DND-41 (cell line): ENCODE results near the gene TSPAN9.

ENCODE experiments used
- ATAC-seq: fragments of 200-7000 bp; cut with Tn5 transposase; 3 replicates; pipeline ENCODE4 v1.9.1; 2021; ENCODE audit warnings: low read depth; ENCODE audit not compliant: insufficient read depth
- DNase-seq: peaks from one replicate; pipeline ENCODE4 v3.0.0-alpha.2; 2020
- H2AFZ ChIP-seq: 2 replicates; pipeline ENCODE4 v1.6.0; 2012; ENCODE audit warnings: low read depth, low read length
- H3K27ac ChIP-seq: 2 replicates; pipeline ENCODE4 v1.5.1; 2012; ENCODE audit warnings: low read length, inconsistent platforms
- H3K27me3 ChIP-seq: fragments of 200-600 bp; sonication (generic); 2 replicates; pipeline ENCODE4 v1.6.0; 2012; ENCODE audit warnings: low read length, mild to moderate bottlenecking, inconsistent platforms; ENCODE audit not compliant: insufficient read depth, poor library complexity
- H3K36me3 ChIP-seq: 2 replicates; pipeline ENCODE4 v1.5.1; 2012; ENCODE audit warnings: low read length, inconsistent platforms; ENCODE audit not compliant: insufficient read depth
- H3K4me1 ChIP-seq: 2 replicates; pipeline ENCODE4 v1.5.1; 2012; ENCODE audit warnings: mild to moderate bottlenecking, low read length; ENCODE audit not compliant: insufficient read depth
- H3K4me2 ChIP-seq: 2 replicates; pipeline ENCODE4 v1.6.0; 2012; ENCODE audit warnings: mild to moderate bottlenecking, moderate library complexity, low read length, inconsistent platforms; ENCODE audit not compliant: insufficient read depth
- H3K4me3 ChIP-seq, 2 experiments: fragments of 200-600 bp in 1 of 2; shearing (Covaris generic) in 1 of 2; 2 replicates each; pipeline ENCODE4 v1.5.1; 2012 to 2016; ENCODE audit warnings: inconsistent platforms in 2 of 2, low read length in 2 of 2, mild to moderate bottlenecking in 2 of 2, low read depth in 1 of 2, moderate library complexity in 1 of 2
- H3K79me2 ChIP-seq: 2 replicates; pipeline ENCODE4 v1.6.0; 2012; ENCODE audit warnings: low read length, inconsistent platforms; ENCODE audit not compliant: insufficient read depth
- H3K9ac ChIP-seq: 2 replicates; pipeline ENCODE4 v1.6.0; 2012; ENCODE audit warnings: low read depth, mild to moderate bottlenecking, inconsistent platforms, low read length, moderate library complexity
- H3K9me3 ChIP-seq: 2 replicates; pipeline ENCODE4 v1.5.1; 2012; ENCODE audit warnings: low read length, moderate library complexity, mild to moderate bottlenecking, inconsistent platforms; ENCODE audit not compliant: insufficient read depth, severe bottlenecking
- H4K20me1 ChIP-seq: 2 replicates; pipeline ENCODE4 v1.6.0; 2012; ENCODE audit warnings: low read length; ENCODE audit not compliant: insufficient read depth
- CTCF ChIP-seq: IDR thresholded peaks from 2 replicates; pipeline ENCODE4 v1.5.1; 2012; ENCODE audit warnings: borderline replicate concordance, low read length, moderate library complexity, mild to moderate bottlenecking; ENCODE audit not compliant: poor library complexity, severe bottlenecking; ENCODE audit errors: extremely low read depth
- EZH2 ChIP-seq: IDR thresholded peaks from 3 replicates; pipeline ENCODE4 v1.6.1; 2012; ENCODE audit warnings: borderline replicate concordance, low read depth, mild to moderate bottlenecking, moderate library complexity, low read length, inconsistent platforms; ENCODE audit not compliant: severe bottlenecking

The TSPAN9 gene

GRCh38 chr12:3131129-3131528 is 54.0 kb downstream of the TSPAN9 start:
- TF ChIP-seq EZH2 = no peak
- no peak for TF ChIP-seq CTCF
- H3K4me2 ChIP-seq = no peak overlapping the region
- no peak overlapping the region for H3K4me3 ChIP-seq
- peaks cover 5% of the 10 kb centered on the region for H3K27me3 ChIP-seq
- H3K9me3 ChIP-seq = no peaks in the 10 kb centered on the region
- H3K4me1 ChIP-seq = peaks cover 9% of the 10 kb centered on the region
- no peak overlapping the region for H3K27ac ChIP-seq
- DNase-seq = no peak
- no peak for ATAC-seq
- no peaks in the 10 kb centered on the region for H3K36me3 ChIP-seq
- H3K79me2 ChIP-seq = no peaks in the 10 kb centered on the region
- no peak overlapping the region for H3K9ac ChIP-seq
- H4K20me1 ChIP-seq = peaks cover 18% of the 10 kb centered on the region
- no peak overlapping the region for H2AFZ ChIP-seq

GRCh38 chr12:3132636-3133404 is 55.6 kb downstream of the TSPAN9 start:
- Histone ChIP-seq H3K27me3 (peaks cover 5% of the 10 kb centered on the region), H3K4me1 (peaks cover 9% of the 10 kb centered on the region), H3K9me3 (no peaks in the 10 kb centered on the region), H3K4me2 (no peak overlapping the region), H3K4me3 (no peak overlapping the region), H3K79me2 (no peaks in the 10 kb centered on the region), H3K36me3 (no peaks in the 10 kb centered on the region), H3K9ac (no peak overlapping the region), H4K20me1 (peaks cover 19% of the 10 kb centered on the region), H2AFZ (no peak overlapping the region), H3K27ac (no peak overlapping the region)
- no peak for TF ChIP-seq EZH2
- TF ChIP-seq CTCF = no peak
- ATAC-seq (no peak), DNase-seq (no peak)

GRCh38 chr12:3133405-3133783 is 56.2 kb downstream of the TSPAN9 start:
- H3K27ac ChIP-seq = no peak overlapping the region
- ATAC-seq (no peak), DNase-seq (no peak)
- H3K79me2 ChIP-seq = no peaks in the 10 kb centered on the region
- H3K4me1 ChIP-seq = peaks cover 9% of the 10 kb centered on the region
- peaks cover 19% of the 10 kb centered on the region for H4K20me1 ChIP-seq
- H2AFZ ChIP-seq = no peak overlapping the region
- H3K4me2 ChIP-seq = no peak overlapping the region
- TF ChIP-seq EZH2 = no peak
- no peak for TF ChIP-seq CTCF
- no peaks in the 10 kb centered on the region for H3K36me3 ChIP-seq
- H3K9me3 ChIP-seq = no peaks in the 10 kb centered on the region
- H3K27me3 ChIP-seq = peaks cover 5% of the 10 kb centered on the region
- no peak overlapping the region for H3K9ac ChIP-seq
- H3K4me3 ChIP-seq = no peak overlapping the region
